Progenitor cell of endocrine pancreas (in vitro differentiated cells): ENCODE data around the gene SLAMF8. TPM values are rescaled to one million over a fixed set of nuclear protein-coding genes. Genes with fewer than 3 reads are reported as not detected.

Experiments
- DNase-seq: peaks from one replicate; pipeline ENCODE4 v3.0.0; 2021; ENCODE audit warnings: low spot score; ENCODE audit not compliant: unreplicated experiment
- H3K27ac Mint-ChIP-seq: 2 replicates; pipeline ENCODE4 v1.8.0; 2021; ENCODE audit warnings: mild to moderate bottlenecking, moderate library complexity, mixed read lengths
- H3K27me3 Mint-ChIP-seq: 2 replicates; pipeline ENCODE4 v1.8.0; 2021; ENCODE audit warnings: mixed read lengths
- H3K36me3 Mint-ChIP-seq: 2 replicates; pipeline ENCODE4 v1.8.0; 2022; ENCODE audit warnings: mixed read lengths; ENCODE audit not compliant: insufficient read depth
- H3K4me1 Mint-ChIP-seq: 2 replicates; pipeline ENCODE4 v1.8.0; 2021; ENCODE audit warnings: low read depth, mixed read lengths
- H3K4me3 Mint-ChIP-seq: 2 replicates; pipeline ENCODE4 v1.8.0; 2021; ENCODE audit warnings: low read depth, mild to moderate bottlenecking, moderate library complexity, mixed read lengths
- H3K9me3 Mint-ChIP-seq: 2 replicates; pipeline ENCODE4 v1.8.0; 2021; ENCODE audit warnings: low read depth, mixed read lengths
- CTCF ChIP-seq: fragments of 200-600 bp; sonication (generic); IDR thresholded peaks from one replicate; pipeline ENCODE4 v1.5.0; 2021; ENCODE audit warnings: antibody characterized with exemption, mild to moderate bottlenecking; ENCODE audit not compliant: unreplicated experiment
- total RNA-seq: library from RNA; stranded (reverse); gene quantifications from 2 replicates; pipeline ENCODE4 v1.2.1, GENCODE V29; 2021

SLAMF8 gene
- total RNA-seq, 1 donor from 2014 or later: not detected

DNA sequence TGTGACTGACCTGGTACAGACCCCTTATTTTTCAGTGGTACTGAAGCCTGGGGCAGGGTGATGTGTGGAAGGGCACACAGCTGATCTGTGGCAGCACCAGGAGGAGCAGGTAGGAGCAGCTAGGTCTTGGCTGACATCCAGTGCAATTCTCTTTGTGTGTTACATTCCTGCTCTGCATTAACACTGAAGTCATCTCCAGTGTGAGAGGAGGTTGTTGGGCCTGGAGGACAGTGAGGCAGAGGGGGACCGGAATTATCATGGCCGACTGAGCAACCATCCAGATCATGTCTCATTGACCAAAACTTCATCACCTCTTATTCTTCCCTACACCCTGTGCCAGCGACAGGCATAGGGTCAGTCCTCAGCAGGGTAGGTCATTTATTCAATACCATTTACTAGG lies 1.5 kb downstream of the SLAMF8 start:
- H3K4me3 Mint-ChIP-seq: no peak overlapping the region
- H3K27ac Mint-ChIP-seq: no peak overlapping the region
- H3K9me3 Mint-ChIP-seq: no peaks in the 10 kb centered on the region
- peaks cover 14% of the 10 kb centered on the region for H3K4me1 Mint-ChIP-seq
- TF ChIP-seq CTCF: no peak
- H3K36me3 Mint-ChIP-seq: no peaks in the 10 kb centered on the region
- peaks cover 80% of the 10 kb centered on the region for H3K27me3 Mint-ChIP-seq
- no peak for DNase-seq

DNA sequence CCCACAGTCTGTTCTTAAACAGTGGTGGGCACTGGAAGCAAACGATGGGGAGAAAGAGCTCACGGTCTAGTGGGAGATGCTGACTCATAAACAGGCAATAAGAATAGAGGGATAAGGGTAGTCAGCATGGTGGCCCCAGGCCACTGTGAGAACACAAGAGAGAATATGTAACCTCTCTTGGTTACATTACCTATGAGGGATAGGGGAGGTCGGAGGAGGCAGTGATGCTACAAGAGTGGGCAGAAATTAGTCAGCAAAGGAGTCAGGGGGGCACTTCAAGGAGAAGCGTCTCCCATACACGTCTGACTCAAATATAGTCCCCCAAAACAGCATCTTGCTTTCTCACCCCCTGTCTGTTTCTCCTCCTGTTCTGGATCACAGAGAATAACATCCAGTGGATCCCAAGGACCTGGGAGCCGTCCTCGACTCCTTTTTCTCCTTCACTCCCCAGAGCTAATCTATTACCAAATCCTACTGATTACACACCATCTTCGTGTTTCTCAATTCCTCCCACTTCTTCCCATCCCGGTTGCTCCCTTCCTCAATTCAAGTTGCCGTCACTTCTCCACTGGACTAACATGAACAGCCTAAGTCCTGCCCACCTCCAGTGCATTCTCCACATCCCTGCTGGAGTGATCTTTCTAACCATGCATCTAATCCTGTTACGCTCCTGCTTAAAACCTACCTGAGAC lies 2.1 kb downstream of the SLAMF8 start:
- H3K36me3 Mint-ChIP-seq: no peaks in the 10 kb centered on the region
- H3K27ac Mint-ChIP-seq: no peak overlapping the region
- DNase-seq: no peak
- H3K9me3 Mint-ChIP-seq: no peaks in the 10 kb centered on the region
- no peak for TF ChIP-seq CTCF
- H3K27me3 Mint-ChIP-seq: peaks cover 80% of the 10 kb centered on the region
- peaks cover 10% of the 10 kb centered on the region for H3K4me1 Mint-ChIP-seq
- H3K4me3 Mint-ChIP-seq: no peak overlapping the region

- H3K36me3 Mint-ChIP-seq: no peaks in the 10 kb centered on the region
- no peak overlapping the region for H3K27ac Mint-ChIP-seq
- H3K9me3 Mint-ChIP-seq: no peaks in the 10 kb centered on the region
- no peak for DNase-seq
- peaks cover 78% of the 10 kb centered on the region for H3K27me3 Mint-ChIP-seq
- peak; percentile 61 for TF ChIP-seq CTCF
- H3K4me3 Mint-ChIP-seq: no peak overlapping the region
- peaks cover 10% of the 10 kb centered on the region for H3K4me1 Mint-ChIP-seq
These were observed 2.6 kb downstream of the SLAMF8 start for GRCh38 chr1:159829273-159829634.

- peaks cover 77% of the 10 kb centered on the region for H3K27me3 Mint-ChIP-seq
- H3K9me3 Mint-ChIP-seq: no peaks in the 10 kb centered on the region
- no peak for DNase-seq
- no peak overlapping the region for H3K27ac Mint-ChIP-seq
- H3K4me1 Mint-ChIP-seq: peaks cover 10% of the 10 kb centered on the region
- no peaks in the 10 kb centered on the region for H3K36me3 Mint-ChIP-seq
- no peak overlapping the region for H3K4me3 Mint-ChIP-seq
- TF ChIP-seq CTCF: no peak
These were observed 3.3 kb downstream of the SLAMF8 start for GRCh38 chr1:159829822-159830465.

GRCh38 chr1:159830722-159831121 lies 4.0 kb downstream of the SLAMF8 start:
- no peak for DNase-seq
- H3K4me3 Mint-ChIP-seq: no peak overlapping the region
- H3K36me3 Mint-ChIP-seq: no peaks in the 10 kb centered on the region
- H3K27me3 Mint-ChIP-seq: peaks cover 77% of the 10 kb centered on the region
- no peak overlapping the region for H3K27ac Mint-ChIP-seq
- no peaks in the 10 kb centered on the region for H3K9me3 Mint-ChIP-seq
- no peak for TF ChIP-seq CTCF
- H3K4me1 Mint-ChIP-seq: peaks cover 10% of the 10 kb centered on the region
